HepG2 (cell line): ENCODE measurements around the gene PCDHGA12. TPM values are rescaled to one million over a fixed set of nuclear protein-coding genes. Genes with fewer than 3 reads are reported as not detected.
A peak's percentile ranks its signal among the peaks of the same experiment; 100 is the strongest.

ENCODE experiments used
- ATAC-seq: fragments of 200-7000 bp; cut with Tn5 transposase; 3 replicates; pipeline ENCODE4 v1.9.1; 2020; ENCODE audit warnings: mild to moderate bottlenecking, moderate library complexity
- BruUV-seq: library from RNA; stranded (reverse); fragments of 400-500 nt; replicated peaks from 2 replicates; lab custom pipeline; 2021; lab: Mats Ljungman, UMichigan
- CTCF ChIA-PET: fragments of 300-600 bp; formaldehyde crosslinking; extraction: SDS; loops from one replicate; lab custom pipeline; 2021; ENCODE audit warnings: low total read pairs, inconsistent platforms, low intra/inter-chr PET ratio; lab: Yijun Ruan, JAX
- POLR2A ChIA-PET: fragments of 350-600 bp; sonication (Branson Sonifier 250); formaldehyde crosslinking; loops from one replicate; lab custom pipeline; 2020; ENCODE audit warnings: antibody characterized with exemption, inconsistent platforms; lab: Yijun Ruan, JAX
- DNase-seq: peaks from one replicate; pipeline ENCODE4 v3.0.0-alpha.2; 2015; ENCODE audit warnings: low spot score
- FAIRE-seq: peaks from 3 replicates; lab custom pipeline; 2011; peaks lifted over from hg19 to GRCh38; lab: Jason Lieb, UNC
- H2AFZ ChIP-seq: one replicate; pipeline ENCODE4 v1.6.1; 2011; ENCODE audit warnings: low read length, inconsistent platforms
- H3K27ac ChIP-seq: fragments of 300-600 bp; 3 replicates; pipeline ENCODE4 v1.8.0; 2011; ENCODE audit warnings: mixed run types, mild to moderate bottlenecking, mixed read lengths, low read length, inconsistent platforms; ENCODE audit not compliant: insufficient read depth; ENCODE audit errors: extremely low read length
- H3K27me3 ChIP-seq, 2 experiments: fragments of 200-600 bp in 1 of 2; 2 replicates in 1 of 2; 3 replicates in 1 of 2; pipeline versions ENCODE4 v1.6.0 to v1.8.0; 2011; ENCODE audit warnings: low read length in 2 of 2, mild to moderate bottlenecking in 2 of 2, moderate library complexity in 2 of 2, inconsistent platforms in 1 of 2; ENCODE audit not compliant: insufficient read depth in 2 of 2, control insufficient read depth in 1 of 2
- H3K36me3 ChIP-seq, 2 experiments: fragments of 200-600 bp in 1 of 2; replicated peaks in 1 of 2; 2 replicates in 1 of 2; 3 replicates in 1 of 2; pipeline versions ENCODE4 v1.5.1 to v1.8.0; 2011; ENCODE audit warnings: low read length in 2 of 2, inconsistent platforms in 1 of 2; ENCODE audit not compliant: insufficient read depth in 2 of 2, control insufficient read depth in 1 of 2
- H3K4me1 ChIP-seq: 2 replicates; pipeline ENCODE4 v1.5.1; 2012; ENCODE audit warnings: low read length, inconsistent platforms; ENCODE audit not compliant: insufficient read depth
- H3K4me2 ChIP-seq: 2 replicates; pipeline ENCODE4 v1.6.0; 2011; ENCODE audit warnings: low read depth, low read length, inconsistent platforms
- H3K4me3 ChIP-seq, 3 experiments: fragments of 200-600 bp in 1 of 3; sonication (generic), shearing (Covaris generic) in 1 of 3; replicated peaks in 1 of 3; 2 replicates each; pipeline ENCODE4 v1.5.1; 2011 to 2016; ENCODE audit warnings: low read length in 3 of 3, inconsistent platforms in 2 of 3, low read depth in 2 of 3, mild to moderate bottlenecking in 2 of 3, control low read depth in 1 of 3, mixed read lengths in 1 of 3; ENCODE audit not compliant: insufficient read depth in 1 of 3
- H3K79me2 ChIP-seq: one replicate; pipeline ENCODE4 v1.6.1; 2011; ENCODE audit warnings: low read length, inconsistent platforms; ENCODE audit not compliant: insufficient read depth
- H3K9ac ChIP-seq: 2 replicates; pipeline ENCODE4 v1.6.0; 2011; ENCODE audit warnings: mild to moderate bottlenecking, low read depth, low read length, inconsistent platforms; ENCODE audit not compliant: insufficient read depth
- H3K9me3 ChIP-seq: 2 replicates; pipeline ENCODE4 v1.5.1; 2012; ENCODE audit warnings: mild to moderate bottlenecking, low read length
- H4K20me1 ChIP-seq: 2 replicates; pipeline ENCODE4 v1.6.0; 2011; ENCODE audit warnings: inconsistent platforms, mild to moderate bottlenecking, low read length, moderate library complexity; ENCODE audit not compliant: insufficient read depth
- CEBPB ChIP-seq: IDR thresholded peaks from 2 replicates; pipeline ENCODE4 v1.6.1; 2011; ENCODE audit warnings: low read depth, low read length, improper control_type of control experiment, borderline replicate concordance
- CEBPG ChIP-seq: IDR thresholded peaks from 2 replicates; pipeline ENCODE4 v1.6.1; 2016
- CHD4 ChIP-seq: fragments of 200-600 bp; sonication (generic); IDR thresholded peaks from 2 replicates; pipeline ENCODE4 v1.7.0; 2017; ENCODE audit warnings: mild to moderate bottlenecking, low read length, borderline replicate concordance
- FOXC1 ChIP-seq: sonication (generic); formaldehyde crosslinking; IDR thresholded peaks from 2 replicates; pipeline ENCODE4 v1.8.0; 2022; ENCODE audit warnings: mild to moderate bottlenecking, missing genetic modification reagents, borderline replicate concordance
- HOXA3 ChIP-seq: sonication (generic); formaldehyde crosslinking; IDR thresholded peaks from 2 replicates; pipeline ENCODE4 v1.5.0; 2020; ENCODE audit warnings: missing genetic modification reagents
- HOXA9 ChIP-seq: sonication (generic); formaldehyde crosslinking; IDR thresholded peaks from 2 replicates; pipeline ENCODE4 v1.8.1; 2022; ENCODE audit warnings: missing genetic modification reagents, mild to moderate bottlenecking, moderate library complexity, borderline replicate concordance
- ZNF296 ChIP-seq: sonication (generic); formaldehyde crosslinking; conservative IDR thresholded peaks from 2 replicates; pipeline ENCODE4 v1.5.0; 2020; ENCODE audit warnings: mild to moderate bottlenecking, missing genetic modification reagents
- ZNF724P ChIP-seq: sonication (generic); formaldehyde crosslinking; IDR thresholded peaks from 2 replicates; pipeline ENCODE4 v1.8.0; 2022; ENCODE audit warnings: missing genetic modification reagents, borderline replicate concordance
- WGBS: methylation state at CpG from one replicate; pipeline ENCODE4 v1.1.6; 2017; ENCODE audit warnings: low lambda C conversion rate; 5-methylcytosine and 5-hydroxymethylcytosine counted together
- in situ Hi-C: cut with HindIII; loops from 2 replicates; pipeline ENCODE4 v1.10.0; 2017; ENCODE audit warnings: low pct_unique_long_range_greater_than_20kb; ENCODE audit not compliant: extremely low pct_ligation_motif_present
- intact Hi-C: fragments of 100-400 bp; cut with micrococcal nuclease; formaldehyde crosslinking; loops from one replicate; pipeline ENCODE4 v1.10.0; 2022; ENCODE audit not compliant: unreplicated experiment
- polyA plus RNA-seq, 8 experiments: library from polyadenylated mRNA; depleted of rRNA in 3 of 8; stranded (reverse) in 7 of 8; unstranded in 1 of 8; fragments of >200 nt; fragmentation: Illumina TruSeq in 4 of 8; extraction: Trizol in 4 of 8; gene quantifications; 2 replicates each; pipeline versions ENCODE4 v1.2.1 to v1.2.3, GENCODE V29; 2011 to 2016; ENCODE audit warnings: low read depth in 4 of 8, missing spikeins in 1 of 8, mixed read lengths in 1 of 8; ENCODE audit not compliant: insufficient read depth in 1 of 8
- total RNA-seq, 5 experiments: library from RNA; depleted of rRNA; stranded (reverse); fragments of >200 nt; fragmentation: Illumina TruSeq; extraction: Trizol; gene quantifications; 2 replicates each; pipeline ENCODE4 v1.2.3, GENCODE V29; 2016; ENCODE audit warnings: low read depth in 1 of 5
- TF ChIP-seq, protein P1 (sequence below): sonication (generic); formaldehyde crosslinking; conservative IDR thresholded peaks from 2 replicates; pipeline ENCODE4 v1.4.0; 2020; ENCODE audit warnings: missing genetic modification reagents
- TF ChIP-seq, protein P2 (sequence below): sonication (generic); formaldehyde crosslinking; IDR thresholded peaks from 2 replicates; pipeline ENCODE4 v1.4.0; 2020; ENCODE audit warnings: missing genetic modification reagents

The PCDHGA12 gene
- total and polyA plus RNA-seq, 2 of the 13 experiments (the other 11 are each of a cell fraction or from before 2014, with no cell fraction given): 0.07 to 0.13 TPM

DNA sequence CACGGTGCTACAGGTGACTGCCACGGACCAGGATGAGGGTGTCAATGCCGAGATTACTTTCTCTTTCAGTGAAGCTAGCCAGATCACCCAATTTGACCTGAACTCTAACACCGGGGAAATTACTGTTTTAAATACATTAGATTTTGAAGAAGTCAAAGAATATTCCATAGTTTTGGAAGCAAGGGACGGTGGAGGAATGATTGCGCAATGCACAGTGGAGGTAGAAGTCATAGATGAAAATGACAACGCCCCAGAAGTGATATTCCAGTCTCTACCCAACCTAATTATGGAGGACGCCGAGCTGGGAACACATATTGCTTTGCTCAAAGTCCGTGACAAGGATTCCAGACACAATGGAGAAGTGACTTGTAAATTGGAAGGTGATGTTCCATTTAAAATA is 41.6 kb upstream of the PCDHGA12 start:
- no peak overlapping the region for H3K27ac ChIP-seq
- TF ChIP-seq ZNF296 (CRISPR knock-in tag): no peak
- TF ChIP-seq ZNF724P: no peak
- TF ChIP-seq HOXA9 (CRISPR knock-in tag): no peak
- peak; percentile 50; the same call in 1 of the 2 replicates for TF ChIP-seq CEBPG
- TF ChIP-seq FOXC1 (CRISPR knock-in tag): no peak
- no peak for TF ChIP-seq CHD4
- no peak for TF ChIP-seq HOXA3 (CRISPR knock-in tag)
- TF ChIP-seq, protein P1, sequence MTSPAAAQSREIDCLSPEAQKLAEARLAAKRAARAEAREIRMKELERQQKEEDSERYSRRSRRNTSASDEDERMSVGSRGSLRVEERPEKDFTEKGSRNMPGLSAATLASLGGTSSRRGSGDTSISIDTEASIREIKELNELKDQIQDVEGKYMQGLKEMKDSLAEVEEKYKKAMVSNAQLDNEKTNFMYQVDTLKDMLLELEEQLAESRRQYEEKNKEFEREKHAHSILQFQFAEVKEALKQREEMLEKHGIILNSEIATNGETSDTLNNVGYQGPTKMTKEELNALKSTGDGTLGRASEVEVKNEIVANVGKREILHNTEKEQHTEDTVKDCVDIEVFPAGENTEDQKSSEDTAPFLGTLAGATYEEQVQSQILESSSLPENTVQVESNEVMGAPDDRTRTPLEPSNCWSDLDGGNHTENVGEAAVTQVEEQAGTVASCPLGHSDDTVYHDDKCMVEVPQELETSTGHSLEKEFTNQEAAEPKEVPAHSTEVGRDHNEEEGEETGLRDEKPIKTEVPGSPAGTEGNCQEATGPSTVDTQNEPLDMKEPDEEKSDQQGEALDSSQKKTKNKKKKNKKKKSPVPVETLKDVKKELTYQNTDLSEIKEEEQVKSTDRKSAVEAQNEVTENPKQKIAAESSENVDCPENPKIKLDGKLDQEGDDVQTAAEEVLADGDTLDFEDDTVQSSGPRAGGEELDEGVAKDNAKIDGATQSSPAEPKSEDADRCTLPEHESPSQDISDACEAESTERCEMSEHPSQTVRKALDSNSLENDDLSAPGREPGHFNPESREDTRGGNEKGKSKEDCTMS (CRISPR knock-in tag): no peak
- TF ChIP-seq CEBPB: peak; percentile 92
- TF ChIP-seq, protein P2, sequence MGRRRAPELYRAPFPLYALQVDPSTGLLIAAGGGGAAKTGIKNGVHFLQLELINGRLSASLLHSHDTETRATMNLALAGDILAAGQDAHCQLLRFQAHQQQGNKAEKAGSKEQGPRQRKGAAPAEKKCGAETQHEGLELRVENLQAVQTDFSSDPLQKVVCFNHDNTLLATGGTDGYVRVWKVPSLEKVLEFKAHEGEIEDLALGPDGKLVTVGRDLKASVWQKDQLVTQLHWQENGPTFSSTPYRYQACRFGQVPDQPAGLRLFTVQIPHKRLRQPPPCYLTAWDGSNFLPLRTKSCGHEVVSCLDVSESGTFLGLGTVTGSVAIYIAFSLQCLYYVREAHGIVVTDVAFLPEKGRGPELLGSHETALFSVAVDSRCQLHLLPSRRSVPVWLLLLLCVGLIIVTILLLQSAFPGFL (CRISPR knock-in tag): no peak
- TF ChIP-seq, all 625 proteins: peak for 2
- Histone ChIP-seq H3K79me2 (no peaks in the 10 kb centered on the region), H3K4me1 (peaks cover 5% of the 10 kb centered on the region; the same call in 1 of the 2 replicates), H3K4me3 (no peak overlapping the region), H3K9ac (no peak overlapping the region), H3K9me3 (peaks cover 27% of the 10 kb centered on the region), H4K20me1 (no peaks in the 10 kb centered on the region), H3K27me3 (no peaks in the 10 kb centered on the region), H3K4me2 (peak overlapping the region; percentile 51; the same call in 1 of the 2 replicates), H2AFZ (no peak overlapping the region), H3K36me3 (no peaks in the 10 kb centered on the region)
- DNase-seq (no peak), FAIRE-seq (no peak), ATAC-seq (no peak)
- WGBS: 65% methylated on average over 10 of the region's 10 CpGs
- POLR2A ChIA-PET: no interaction called here
- in situ Hi-C loops (no loop called here), intact Hi-C loops (no loop called here)
- CTCF ChIA-PET: no interaction called here
- no TSS peak for BruUV-seq
